ENCODE data around the gene FNDC3B. TPM values are rescaled to one million over a fixed set of nuclear protein-coding genes. Genes with fewer than 3 reads are reported as not detected.

FNDC3B gene
- polyA plus RNA-seq, 6 donors from 2014 or later, result 1.2 to 3.1 (median 2.2) TPM; not detected in 1

GRCh38 chr3:172415323-172415722 is 375.9 kb downstream of the FNDC3B start:
- Mint-ChIP-seq H3K4me1 (no peaks in the 10 kb centered on the region), H3K27me3 (peaks cover 30 to 47% (median 43%) of the 10 kb centered on the region in 3 donors), H3K27ac (no peak overlapping the region), H3K4me3 (no peak overlapping the region), H3K36me3 (no peaks in the 10 kb centered on the region), H3K9me3 (peaks cover 0 to 19% (median 4%) of the 10 kb centered on the region in 7 donors)
- ATAC-seq (ENCODE audit: low read depth in 2 of 2) (no peak), DNase-seq (no peak)

- Mint-ChIP-seq H3K27me3 (peaks cover 19 to 32% (median 29%) of the 10 kb centered on the region in 3 donors), H3K27ac (no peak overlapping the region), H3K4me3 (no peak overlapping the region), H3K36me3 (peaks cover 0 to 19% of the 10 kb centered on the region in 2 donors), H3K4me1 (no peaks in the 10 kb centered on the region), H3K9me3 (peaks cover 7 to 24% (median 15%) of the 10 kb centered on the region in 7 donors)
- ATAC-seq (ENCODE audit: low read depth in 2 of 2) (no peak), DNase-seq (no peak)
Observed at GRCh38 chr3:172437713-172438112, 398.3 kb downstream of the FNDC3B start.

- ATAC-seq (ENCODE audit: low read depth in 2 of 2) (no peak), DNase-seq (no peak)
- Mint-ChIP-seq H3K27ac (peak overlapping the region in 1 of 6 donors; percentile 33), H3K36me3 (peaks cover 0 to 16% of the 10 kb centered on the region in 2 donors), H3K27me3 (peaks cover 19 to 32% (median 32%) of the 10 kb centered on the region in 3 donors), H3K4me1 (no peaks in the 10 kb centered on the region), H3K4me3 (no peak overlapping the region), H3K9me3 (peaks cover 6 to 19% (median 12%) of the 10 kb centered on the region in 7 donors)
Observed at GRCh38 chr3:172438186-172438585, 398.8 kb downstream of the FNDC3B start.

GRCh38 chr3:172441581-172441980 is 402.2 kb downstream of the FNDC3B start:
- no peaks in the 10 kb centered on the region for H3K9me3 Mint-ChIP-seq
- H3K4me3 Mint-ChIP-seq, result no peak overlapping the region
- no peak for ATAC-seq (ENCODE audit: low read depth in 2 of 2)
- H3K27me3 Mint-ChIP-seq, result peaks cover 34 to 46% (median 42%) of the 10 kb centered on the region in 3 donors
- H3K27ac Mint-ChIP-seq, result peak overlapping the region in 1 of 6 donors; percentile 6
- H3K4me1 Mint-ChIP-seq, result no peaks in the 10 kb centered on the region
- no peak for DNase-seq
- peaks cover 0 to 5% of the 10 kb centered on the region in 2 donors for H3K36me3 Mint-ChIP-seq

- DNase-seq (no peak), ATAC-seq (ENCODE audit: low read depth in 2 of 2) (no peak)
- H3K27me3 Mint-ChIP-seq, result peaks cover 44 to 56% (median 50%) of the 10 kb centered on the region in 3 donors
- no peak overlapping the region for H3K27ac Mint-ChIP-seq
- H3K4me1 Mint-ChIP-seq, result peaks cover 6 to 7% (median 6%) of the 10 kb centered on the region in 3 donors
- H3K4me3 Mint-ChIP-seq, result no peak overlapping the region
- H3K9me3 Mint-ChIP-seq, result peaks cover 0 to 5% (median 0%) of the 10 kb centered on the region in 7 donors
- H3K36me3 Mint-ChIP-seq, result peaks cover 5 to 8% of the 10 kb centered on the region in 2 donors
Observed at GRCh38 chr3:172442606-172443005, 403.2 kb downstream of the FNDC3B start.

GRCh38 chr3:172444821-172445220 is 405.4 kb downstream of the FNDC3B start:
- H3K4me1 Mint-ChIP-seq, result peaks cover 21 to 25% (median 23%) of the 10 kb centered on the region in 3 donors
- ATAC-seq (ENCODE audit: low read depth in 2 of 2), result no peak
- H3K9me3 Mint-ChIP-seq, result peaks cover 0 to 8% (median 2%) of the 10 kb centered on the region in 7 donors
- peaks cover 51 to 59% (median 56%) of the 10 kb centered on the region in 3 donors for H3K27me3 Mint-ChIP-seq
- no peak overlapping the region for H3K27ac Mint-ChIP-seq
- peaks cover 10 to 23% of the 10 kb centered on the region in 2 donors for H3K36me3 Mint-ChIP-seq
- H3K4me3 Mint-ChIP-seq, result no peak overlapping the region
- no peak for DNase-seq

GRCh38 chr3:172446198-172446597 is 406.8 kb downstream of the FNDC3B start:
- no peak overlapping the region for H3K4me3 Mint-ChIP-seq
- H3K9me3 Mint-ChIP-seq, result peaks cover 0 to 15% (median 2%) of the 10 kb centered on the region in 7 donors
- H3K27ac Mint-ChIP-seq, result no peak overlapping the region
- ATAC-seq (ENCODE audit: low read depth in 2 of 2) (no peak), DNase-seq (no peak)
- H3K27me3 Mint-ChIP-seq, result peaks cover 56 to 61% (median 57%) of the 10 kb centered on the region in 3 donors
- peaks cover 10 to 23% of the 10 kb centered on the region in 2 donors for H3K36me3 Mint-ChIP-seq
- H3K4me1 Mint-ChIP-seq, result peaks cover 21 to 28% (median 25%) of the 10 kb centered on the region in 3 donors

GRCh38 chr3:172447611-172448579 is 408.5 kb downstream of the FNDC3B start, which contains the start of gene GHSR:
Gene GHSR, minus strand, starts transcription at chr3:172448456. Its CDS starts 43 bp downstream, at chr3:172448413.
- H3K4me1 Mint-ChIP-seq, result peaks cover 21 to 28% (median 25%) of the 10 kb centered on the region in 3 donors
- H3K36me3 Mint-ChIP-seq, result peaks cover 10 to 23% of the 10 kb centered on the region in 2 donors
- DNase-seq, result no peak
- peak within 1 kb of the TSS in 2 of 6 donors; percentile 44 to 65 for H3K27ac Mint-ChIP-seq
- ATAC-seq (ENCODE audit: low read depth in 2 of 2), result no peak
- peaks cover 59 to 68% (median 60%) of the 10 kb centered on the region in 3 donors for H3K27me3 Mint-ChIP-seq
- peak within 1 kb of the TSS in 6 of 8 donors; percentile 7 to 48 (median 32) for H3K4me3 Mint-ChIP-seq
- peaks cover 0 to 15% (median 2%) of the 10 kb centered on the region in 7 donors for H3K9me3 Mint-ChIP-seq

GRCh38 chr3:172448661-172449465 is 409.5 kb downstream of the FNDC3B start:
- no peak overlapping the region for H3K27ac Mint-ChIP-seq
- H3K9me3 Mint-ChIP-seq, result peaks cover 0 to 15% (median 2%) of the 10 kb centered on the region in 7 donors
- peaks cover 58 to 68% (median 59%) of the 10 kb centered on the region in 3 donors for H3K27me3 Mint-ChIP-seq
- peaks cover 10 to 23% of the 10 kb centered on the region in 2 donors for H3K36me3 Mint-ChIP-seq
- peak overlapping the region in 3 of 8 donors; percentile 23 to 48 (median 32) for H3K4me3 Mint-ChIP-seq
- H3K4me1 Mint-ChIP-seq, result peaks cover 21 to 28% (median 25%) of the 10 kb centered on the region in 3 donors
- DNase-seq (no peak), ATAC-seq (ENCODE audit: low read depth in 2 of 2) (no peak)

- ATAC-seq (ENCODE audit: low read depth in 2 of 2) (no peak), DNase-seq (no peak)
- Mint-ChIP-seq H3K4me1 (peaks cover 21 to 28% (median 25%) of the 10 kb centered on the region in 3 donors), H3K4me3 (peak overlapping the region in 2 of 8 donors; percentile 22 to 23), H3K9me3 (peaks cover 0 to 15% (median 2%) of the 10 kb centered on the region in 7 donors), H3K27ac (no peak overlapping the region), H3K36me3 (peaks cover 10 to 23% of the 10 kb centered on the region in 2 donors), H3K27me3 (peaks cover 59 to 66% (median 59%) of the 10 kb centered on the region in 3 donors)
Observed at GRCh38 chr3:172449466-172450149, 410.2 kb downstream of the FNDC3B start.

All from naive B cell (primary cell).